ENCODE measurements around the gene RUBCNL.
A peak's percentile ranks its signal among the peaks of the same experiment; 100 is the strongest.

Gene RUBCNL

GRCh38 chr13:46386392-46387063, 524 bp downstream of the RUBCNL start:
- peaks cover 11% of the 10 kb centered on the region for H3K4me1 ChIP-seq (ENCODE audit: low read length)

GRCh38 chr13:46385946-46386345, 1.1 kb downstream of the RUBCNL start:
- no peak overlapping the region for H3K9ac ChIP-seq (ENCODE audit: low read length)
- H3K27me3 ChIP-seq (replicated peaks; ENCODE audit: insufficient read depth, low read length), result peaks cover 15% of the 10 kb centered on the region
- no peak overlapping the region for H3K4me3 ChIP-seq (ENCODE audit: low read length)
- no peak for DNase-seq
- H3F3A ChIP-seq (ENCODE audit: insufficient read depth, low read length), result peaks cover 8% of the 10 kb centered on the region
- TF ChIP-seq EZH2 (optimal IDR thresholded peaks at IDR 0.05; ENCODE audit: low read depth, low read length) (no peak), EZH2phosphoT487 (IDR thresholded peaks at IDR 0.05; ENCODE audit: low read length) (no peak), CTCF (IDR thresholded peaks at IDR 0.05; ENCODE audit: low read length) (no peak)
- no peaks in the 10 kb centered on the region for H3K9me2 ChIP-seq (replicated peaks; ENCODE audit: insufficient read depth, low read length)
- no peak overlapping the region for H3K27ac ChIP-seq (ENCODE audit: low read length)
- H4K20me1 ChIP-seq (ENCODE audit: insufficient read depth, low read length), result no peaks in the 10 kb centered on the region
- no peak overlapping the region for H3K4me2 ChIP-seq (ENCODE audit: low read depth, low read length)
- H3K4me1 ChIP-seq (ENCODE audit: low read length), result peaks cover 11% of the 10 kb centered on the region
- H3K9me3 ChIP-seq (replicated peaks; ENCODE audit: insufficient read depth, low read length), result no peaks in the 10 kb centered on the region
- no peaks in the 10 kb centered on the region for H3K36me3 ChIP-seq (replicated peaks; ENCODE audit: insufficient read depth, low read length)
- no peaks in the 10 kb centered on the region for H3K79me2 ChIP-seq (ENCODE audit: low read length)
- no peak overlapping the region for H2AFZ ChIP-seq (ENCODE audit: low read length)

More at GRCh38 chr13:46386392-46387063, 524 bp downstream of the RUBCNL start:
- Histone ChIP-seq H2AFZ (ENCODE audit: low read length) (no peak overlapping the region; the same call in 1 of the 2 replicates), H3K27ac (ENCODE audit: low read length) (no peak overlapping the region), H3F3A (ENCODE audit: insufficient read depth, low read length) (peaks cover 8% of the 10 kb centered on the region), H4K20me1 (ENCODE audit: insufficient read depth, low read length) (no peaks in the 10 kb centered on the region), H3K9me3 (replicated peaks; ENCODE audit: insufficient read depth, low read length) (no peaks in the 10 kb centered on the region), H3K79me2 (ENCODE audit: low read length) (no peaks in the 10 kb centered on the region), H3K9me2 (replicated peaks; ENCODE audit: insufficient read depth, low read length) (no peaks in the 10 kb centered on the region), H3K36me3 (replicated peaks; ENCODE audit: insufficient read depth, low read length) (no peaks in the 10 kb centered on the region), H3K9ac (ENCODE audit: low read length) (no peak overlapping the region), H3K27me3 (replicated peaks; ENCODE audit: insufficient read depth, low read length) (peaks cover 15% of the 10 kb centered on the region), H3K4me2 (ENCODE audit: low read depth, low read length) (peak overlapping the region; percentile 82; the same call in 1 of the 2 replicates), H3K4me3 (ENCODE audit: low read length) (peak overlapping the region; percentile 59)
- no peak for DNase-seq
- no peak for TF ChIP-seq EZH2 (optimal IDR thresholded peaks at IDR 0.05; ENCODE audit: low read depth, low read length)
- no peak for TF ChIP-seq CTCF (IDR thresholded peaks at IDR 0.05; ENCODE audit: low read length)
- no peak for TF ChIP-seq EZH2phosphoT487 (IDR thresholded peaks at IDR 0.05; ENCODE audit: low read length)

GRCh38 chr13:46383383-46383782, 3.7 kb downstream of the RUBCNL start:
- H4K20me1 ChIP-seq (ENCODE audit: insufficient read depth, low read length), result no peaks in the 10 kb centered on the region
- H3K9ac ChIP-seq (ENCODE audit: low read length), result no peak overlapping the region
- H3K27me3 ChIP-seq (replicated peaks; ENCODE audit: insufficient read depth, low read length), result peaks cover 15% of the 10 kb centered on the region
- H3K9me2 ChIP-seq (replicated peaks; ENCODE audit: insufficient read depth, low read length), result no peaks in the 10 kb centered on the region
- no peaks in the 10 kb centered on the region for H3F3A ChIP-seq (ENCODE audit: insufficient read depth, low read length)
- no peak overlapping the region for H3K27ac ChIP-seq (ENCODE audit: low read length)
- no peak overlapping the region for H2AFZ ChIP-seq (ENCODE audit: low read length)
- H3K79me2 ChIP-seq (ENCODE audit: low read length), result no peaks in the 10 kb centered on the region
- H3K9me3 ChIP-seq (replicated peaks; ENCODE audit: insufficient read depth, low read length), result no peaks in the 10 kb centered on the region
- TF ChIP-seq EZH2phosphoT487 (IDR thresholded peaks at IDR 0.05; ENCODE audit: low read length) (no peak), CTCF (IDR thresholded peaks at IDR 0.05; ENCODE audit: low read length) (no peak), EZH2 (optimal IDR thresholded peaks at IDR 0.05; ENCODE audit: low read depth, low read length) (no peak)
- no peak overlapping the region for H3K4me2 ChIP-seq (ENCODE audit: low read depth, low read length)
- no peaks in the 10 kb centered on the region for H3K36me3 ChIP-seq (replicated peaks; ENCODE audit: insufficient read depth, low read length)
- no peak overlapping the region for H3K4me3 ChIP-seq (ENCODE audit: low read length)
- DNase-seq, result no peak
- peaks cover 3% of the 10 kb centered on the region; the same call in 1 of the 2 replicates for H3K4me1 ChIP-seq (ENCODE audit: low read length)
